SK-N-SH (cell line): Measurements from ENCODE around the gene PRG3. TPM values are rescaled to one million over a fixed set of nuclear protein-coding genes. Genes with fewer than 3 reads are reported as not detected.

Experiments used
- CTCF ChIA-PET: fragments of 300-600, 350-600 bp; formaldehyde crosslinking; extraction: SDS; loops from one replicate; lab custom pipeline; 2021; lab: Yijun Ruan, JAX
- POLR2A ChIA-PET: fragments of 350-600 bp; sonication (Branson Sonifier 250); formaldehyde crosslinking; extraction: SDS; loops from one replicate; lab custom pipeline; 2020; ENCODE audit warnings: antibody characterized with exemption, inconsistent platforms; lab: Yijun Ruan, JAX
- DNase-seq: peaks from one replicate; pipeline ENCODE4 v3.0.0; 2012
- H2AFZ ChIP-seq: fragments of 200-600 bp; sonication (generic); 2 replicates; pipeline ENCODE4 v1.8.1; 2016; ENCODE audit warnings: antibody characterized with exemption, mild to moderate bottlenecking, low read depth
- H3F3A ChIP-seq: fragments of 200-600 bp; sonication (generic); replicated peaks from 2 replicates; pipeline ENCODE3; 2016; ENCODE audit warnings: antibody characterized with exemption, mild to moderate bottlenecking; ENCODE audit not compliant: insufficient read depth
- H3K27ac ChIP-seq, 2 experiments: fragments of 200-500 bp in 1 of 2; fragments of 200-600 bp in 1 of 2; sonication (Bioruptor generic) in 1 of 2; sonication (generic), shearing (Covaris generic) in 1 of 2; 2 replicates each; pipeline versions ENCODE4 v1.5.1 to v1.6.1; 2014 to 2016; ENCODE audit warnings: low read depth in 2 of 2, inconsistent platforms in 1 of 2, low read length in 1 of 2, mild to moderate bottlenecking in 1 of 2, mixed read lengths in 1 of 2
- H3K27me3 ChIP-seq: fragments of 200-600 bp; sonication (generic), shearing (Covaris generic); 2 replicates; pipeline ENCODE4 v1.6.1; 2016; ENCODE audit warnings: mixed run types; ENCODE audit not compliant: insufficient read depth
- H3K36me3 ChIP-seq, 2 experiments: fragments of 200-500 bp in 1 of 2; fragments of 200-600 bp in 1 of 2; sonication (Bioruptor generic) in 1 of 2; sonication (generic) in 1 of 2; replicated peaks in 1 of 2; 2 replicates each; pipeline versions ENCODE3 to v1.5.1; 2014 to 2016; ENCODE audit warnings: low read length in 1 of 2, mild to moderate bottlenecking in 1 of 2; ENCODE audit not compliant: insufficient read depth in 2 of 2, control insufficient read depth in 1 of 2
- H3K4me1 ChIP-seq, 2 experiments: fragments of 200-500 bp in 1 of 2; fragments of 200-600 bp in 1 of 2; sonication (Bioruptor generic) in 1 of 2; sonication (generic), shearing (Covaris generic) in 1 of 2; 2 replicates each; pipeline versions ENCODE4 v1.5.1 to v1.6.1; 2014 to 2016; ENCODE audit warnings: low read depth in 1 of 2, low read length in 1 of 2, mixed run types in 1 of 2; ENCODE audit not compliant: insufficient read depth in 2 of 2, control insufficient read depth in 1 of 2
- H3K4me2 ChIP-seq: fragments of 200-600 bp; sonication (generic), shearing (Covaris generic); 2 replicates; pipeline ENCODE4 v1.6.1; 2017; ENCODE audit warnings: mixed run types
- H3K4me3 ChIP-seq, 2 experiments: fragments of 200-500 bp in 1 of 2; fragments of 200-600 bp in 1 of 2; sonication (Bioruptor generic) in 1 of 2; sonication (generic), shearing (Covaris generic) in 1 of 2; 2 replicates each; pipeline versions ENCODE4 v1.5.1 to v1.8.1; 2014 to 2016; ENCODE audit warnings: low read depth in 2 of 2, inconsistent platforms in 1 of 2, low read length in 1 of 2, mild to moderate bottlenecking in 1 of 2, mixed read lengths in 1 of 2, moderate library complexity in 1 of 2
- H3K79me2 ChIP-seq: fragments of 200-600 bp; sonication (generic); 2 replicates; pipeline ENCODE4 v1.8.1; 2017; ENCODE audit warnings: mild to moderate bottlenecking; ENCODE audit not compliant: insufficient read depth
- H3K9ac ChIP-seq: fragments of 200-600 bp; sonication (generic); 2 replicates; pipeline ENCODE4 v1.6.1; 2017; ENCODE audit warnings: mixed run types
- H3K9me2 ChIP-seq: fragments of 200-600 bp; sonication (generic); 2 replicates; pipeline ENCODE4 v1.6.1; 2017; ENCODE audit warnings: mixed run types
- H3K9me3 ChIP-seq: fragments of 200-600 bp; sonication (generic); 2 replicates; pipeline ENCODE4 v1.6.1; 2017; ENCODE audit warnings: mixed run types, mild to moderate bottlenecking, moderate library complexity
- H4K20me1 ChIP-seq: fragments of 200-600 bp; sonication (generic); 2 replicates; pipeline ENCODE4 v1.6.1; 2017; ENCODE audit warnings: mild to moderate bottlenecking, mixed run types; ENCODE audit not compliant: insufficient read depth
- CHD2 ChIP-seq: fragments of 150-350 bp; IDR thresholded peaks from 2 replicates; pipeline ENCODE4 v1.6.1; 2018; ENCODE audit warnings: low read length; ENCODE audit not compliant: partially characterized antibody
- ELF1 ChIP-seq: IDR thresholded peaks from 2 replicates; pipeline ENCODE4 v1.4.0; 2012
- EP300 ChIP-seq, 2 experiments: IDR thresholded peaks; 2 replicates each; pipeline versions ENCODE4 v1.4.0 to v1.6.1; 2012; ENCODE audit warnings: borderline replicate concordance in 1 of 2, low read depth in 1 of 2, low read length in 1 of 2
- EZH2phosphoT487 ChIP-seq: fragments of 200-600 bp; sonication (generic); IDR thresholded peaks from 2 replicates; pipeline ENCODE4 v1.6.1; 2017; ENCODE audit warnings: low read depth, mixed run types, mild to moderate bottlenecking, antibody characterized with exemption, moderate library complexity, borderline replicate concordance
- FOSL2 ChIP-seq: IDR thresholded peaks from 2 replicates; pipeline ENCODE4 v1.4.0; 2012; ENCODE audit warnings: low read depth, mild to moderate bottlenecking, moderate library complexity, borderline replicate concordance
- FOXJ3 ChIP-seq: sonication (generic); formaldehyde crosslinking; IDR thresholded peaks from 2 replicates; pipeline ENCODE4 v1.5.1; 2020; ENCODE audit warnings: mild to moderate bottlenecking, missing genetic modification reagents
- GABPA ChIP-seq: IDR thresholded peaks from 2 replicates; pipeline ENCODE4 v1.4.0; 2012; ENCODE audit warnings: low read depth, mild to moderate bottlenecking
- GATA2 ChIP-seq: sonication (generic); formaldehyde crosslinking; IDR thresholded peaks from 2 replicates; pipeline ENCODE4 v1.5.0; 2020; ENCODE audit warnings: mild to moderate bottlenecking, missing genetic modification reagents
- JUND ChIP-seq: IDR thresholded peaks from 2 replicates; pipeline ENCODE4 v1.4.0; 2012
- MEF2A ChIP-seq: IDR thresholded peaks from 2 replicates; pipeline ENCODE4 v1.4.0; 2012; ENCODE audit warnings: low read depth, borderline replicate concordance
- MXI1 ChIP-seq: IDR thresholded peaks from 2 replicates; pipeline ENCODE4 v1.6.1; 2012; ENCODE audit warnings: mild to moderate bottlenecking, low read depth, low read length, improper control_type of control experiment
- NFIC ChIP-seq: IDR thresholded peaks from 2 replicates; pipeline ENCODE4 v1.4.0; 2012; ENCODE audit warnings: borderline replicate concordance
- POLR2AphosphoS5 ChIP-seq: IDR thresholded peaks from 2 replicates; pipeline ENCODE4 v1.6.1; 2012; ENCODE audit warnings: low read depth, low read length
- RCOR1 ChIP-seq: fragments of 150-350 bp; IDR thresholded peaks from 2 replicates; pipeline ENCODE4 v1.6.1; 2017; ENCODE audit warnings: antibody characterized with exemption, low read length
- RFX5 ChIP-seq: IDR thresholded peaks from 2 replicates; pipeline ENCODE4 v1.6.1; 2012; ENCODE audit warnings: mild to moderate bottlenecking, improper control_type of control experiment, low read length
- RXRA ChIP-seq: IDR thresholded peaks from 2 replicates; pipeline ENCODE4 v1.4.0; 2012; ENCODE audit warnings: low read depth, mild to moderate bottlenecking, borderline replicate concordance
- SIN3A ChIP-seq: IDR thresholded peaks from 2 replicates; pipeline ENCODE4 v1.6.1; 2012; ENCODE audit warnings: low read depth, mild to moderate bottlenecking, low read length, moderate library complexity, borderline replicate concordance
- SMC3 ChIP-seq: IDR thresholded peaks from 2 replicates; pipeline ENCODE4 v1.6.1; 2012; ENCODE audit warnings: low read depth, low read length, improper control_type of control experiment
- TAF1 ChIP-seq: IDR thresholded peaks from 2 replicates; pipeline ENCODE4 v1.6.1; 2012; ENCODE audit warnings: low read depth, mild to moderate bottlenecking, low read length, moderate library complexity, borderline replicate concordance
- TCF12 ChIP-seq: IDR thresholded peaks from 2 replicates; pipeline ENCODE4 v1.4.0; 2012
- TEAD4 ChIP-seq: IDR thresholded peaks from 2 replicates; pipeline ENCODE4 v1.4.0; 2012; ENCODE audit warnings: mild to moderate bottlenecking, borderline replicate concordance; ENCODE audit not compliant: insufficient read depth
- YY1 ChIP-seq: IDR thresholded peaks from 2 replicates; pipeline ENCODE4 v1.4.0; 2012; ENCODE audit warnings: low read depth, mild to moderate bottlenecking
- WGBS: methylation state at CpG from one replicate; pipeline ENCODE4 v1.1.6; 2017; ENCODE audit warnings: low lambda C conversion rate; 5-methylcytosine and 5-hydroxymethylcytosine counted together
- polyA plus RNA-seq, 3 experiments: library from polyadenylated mRNA; depleted of rRNA; stranded (reverse); fragments of >200 nt; gene quantifications; 2 replicates each; pipeline ENCODE4 v1.2.3, GENCODE V29; 2012
- TF ChIP-seq, protein P1 (sequence below): IDR thresholded peaks from 2 replicates; pipeline ENCODE4 v1.4.0; 2012; ENCODE audit warnings: low read depth
- TF ChIP-seq, protein P2 (sequence below): IDR thresholded peaks from 2 replicates; pipeline ENCODE4 v1.4.0; 2012; ENCODE audit warnings: low read depth, borderline replicate concordance
- TF ChIP-seq, protein P3 (sequence below): IDR thresholded peaks from 2 replicates; pipeline ENCODE4 v1.4.0; 2012; ENCODE audit warnings: low read depth, borderline replicate concordance

Gene PRG3
- polyA plus RNA-seq, 1 of the 3 experiments (the other 2 are of a cell fraction): not detected

DNA sequence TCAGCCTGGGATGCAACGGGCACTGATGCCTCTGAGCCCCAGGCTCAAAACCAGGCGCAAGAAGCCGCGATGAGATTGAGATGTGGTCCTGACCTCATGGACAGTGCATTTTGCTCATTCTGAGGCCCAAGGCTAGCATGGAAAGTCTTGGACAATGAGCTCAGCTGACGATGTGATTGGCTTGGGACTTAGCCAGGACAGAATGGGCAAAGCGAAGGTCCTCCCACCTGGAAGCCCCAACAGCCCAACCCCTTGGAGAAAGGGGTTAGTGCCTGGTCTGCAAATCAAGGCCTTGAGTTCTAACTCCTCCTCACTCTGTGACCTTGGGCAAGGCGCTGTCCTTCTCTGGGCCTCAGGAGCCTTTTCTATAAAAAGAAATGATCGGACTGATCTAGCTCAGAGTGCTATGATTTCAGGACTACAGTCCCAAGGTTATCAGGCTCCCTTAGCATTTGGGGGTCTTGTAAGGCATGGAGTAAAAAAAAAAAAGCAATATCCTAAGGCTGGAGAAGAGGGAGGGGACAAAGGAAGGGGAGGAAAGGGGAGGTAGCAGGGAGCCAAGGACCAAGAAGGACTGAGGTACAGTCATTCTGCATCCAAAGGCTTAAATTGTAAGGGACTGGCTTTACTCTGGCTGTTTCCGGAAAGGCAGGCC, 43.3 kb upstream of the PRG3 start (continued):
- TF ChIP-seq SIN3A (no peak), EZH2phosphoT487 (no peak), FOSL2 (no peak), MXI1 (no peak), RCOR1 (no peak), SMC3 (no peak)
- TF ChIP-seq, protein P1, sequence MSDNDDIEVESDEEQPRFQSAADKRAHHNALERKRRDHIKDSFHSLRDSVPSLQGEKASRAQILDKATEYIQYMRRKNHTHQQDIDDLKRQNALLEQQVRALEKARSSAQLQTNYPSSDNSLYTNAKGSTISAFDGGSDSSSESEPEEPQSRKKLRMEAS: no peak

DNA sequence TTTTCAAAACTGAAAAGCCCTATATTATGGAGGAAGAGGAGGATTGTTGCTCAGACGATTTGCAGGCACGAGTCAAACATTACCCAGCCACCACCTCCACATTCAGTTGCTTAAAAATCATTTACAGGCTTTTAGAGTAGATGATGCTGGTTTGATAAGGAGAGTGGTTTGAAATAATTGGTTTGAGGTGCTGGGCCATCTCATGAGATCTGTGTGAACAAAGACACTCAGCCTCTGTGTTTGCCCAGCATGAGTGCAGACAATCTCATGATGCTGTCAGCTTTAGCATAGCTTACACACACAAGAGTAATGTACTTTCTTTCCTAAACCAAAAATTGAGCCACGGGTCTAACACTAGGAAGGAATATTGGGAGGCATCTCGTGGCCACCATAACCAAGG, 41.7 kb upstream of the PRG3 start:
- CTCF ChIA-PET: interaction anchor here (6.3 kb wide), 1 partner anchor 35 kb away, joined by 26 read pairs; no protein-coding TSS in a partner anchor
- Histone ChIP-seq H3K4me1 (peaks cover 21 to 23% of the 10 kb centered on the region in 2 experiments; a peak in 2 of 4 replicates), H4K20me1 (no peaks in the 10 kb centered on the region), H3K4me3 (no peak overlapping the region), H3K9me3 (no peaks in the 10 kb centered on the region), H3K9me2 (no peaks in the 10 kb centered on the region)
- POLR2A ChIA-PET: no interaction called here
- no peak for TF ChIP-seq RCOR1
- no peak for TF ChIP-seq JUND
- TF ChIP-seq NFIC: no peak
- no peak for TF ChIP-seq SIN3A
- TF ChIP-seq RXRA: no peak
- TF ChIP-seq FOSL2: no peak
- TF ChIP-seq RFX5: no peak
- TF ChIP-seq, all 33 proteins: peak for 0
- H3K9ac ChIP-seq: no peak overlapping the region
- no peaks in the 10 kb centered on the region for H3K36me3 ChIP-seq
- no peak overlapping the region for H3K4me2 ChIP-seq
- H3K79me2 ChIP-seq: no peaks in the 10 kb centered on the region
- H3F3A ChIP-seq: no peaks in the 10 kb centered on the region
- H3K27ac ChIP-seq: peak overlapping the region in 1 of 2 experiments; percentile 31; a peak in 2 of 4 replicates
- no peak overlapping the region for H2AFZ ChIP-seq
- no peak for DNase-seq
- H3K27me3 ChIP-seq: no peaks in the 10 kb centered on the region
- whole genome bisulfite sequencing: 22% methylated on average over 4 of the region's 4 CpGs

DNA sequence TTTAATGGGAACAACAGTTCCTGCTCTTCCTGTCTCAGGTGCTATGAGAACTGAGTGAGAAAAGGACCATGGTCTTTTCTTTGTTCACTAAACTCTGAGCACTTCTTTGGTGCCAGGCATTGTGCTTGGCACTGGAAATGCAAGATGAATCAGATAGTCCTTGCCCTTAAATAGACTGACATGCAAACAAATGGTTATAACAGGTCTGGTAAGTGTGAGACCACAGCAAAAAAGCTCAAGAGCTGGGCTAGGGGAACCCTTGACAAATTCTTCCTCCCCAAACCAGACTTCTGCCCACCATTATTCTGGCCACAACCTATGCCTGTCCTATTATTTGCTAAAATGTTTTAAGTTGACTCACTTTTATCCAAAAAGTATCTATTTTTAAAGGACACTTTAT, 40.9 kb upstream of the PRG3 start:
- H3K36me3 ChIP-seq: no peaks in the 10 kb centered on the region
- H3K79me2 ChIP-seq: no peaks in the 10 kb centered on the region
- no peak for DNase-seq
- H3K9me3 ChIP-seq: no peaks in the 10 kb centered on the region
- TF ChIP-seq, protein P2, sequence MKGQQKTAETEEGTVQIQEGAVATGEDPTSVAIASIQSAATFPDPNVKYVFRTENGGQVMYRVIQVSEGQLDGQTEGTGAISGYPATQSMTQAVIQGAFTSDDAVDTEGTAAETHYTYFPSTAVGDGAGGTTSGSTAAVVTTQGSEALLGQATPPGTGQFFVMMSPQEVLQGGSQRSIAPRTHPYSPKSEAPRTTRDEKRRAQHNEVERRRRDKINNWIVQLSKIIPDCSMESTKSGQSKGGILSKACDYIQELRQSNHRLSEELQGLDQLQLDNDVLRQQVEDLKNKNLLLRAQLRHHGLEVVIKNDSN: no peak
- TF ChIP-seq FOXJ3 (no peak), TAF1 (no peak), GABPA (no peak), TEAD4 (no peak), CHD2 (no peak), MXI1 (no peak), YY1 (no peak), EP300 (IDR thresholded peaks at IDR 0.05; ENCODE audit: borderline replicate concordance in 1 of 2, low read depth in 1 of 2, low read length in 1 of 2) (no peak), TCF12 (no peak), FOSL2 (no peak), MEF2A (no peak), GATA2 (CRISPR knock-in tag) (no peak), POLR2AphosphoS5 (no peak), ELF1 (no peak), SMC3 (no peak), JUND (no peak)
- TF ChIP-seq, protein P3, sequence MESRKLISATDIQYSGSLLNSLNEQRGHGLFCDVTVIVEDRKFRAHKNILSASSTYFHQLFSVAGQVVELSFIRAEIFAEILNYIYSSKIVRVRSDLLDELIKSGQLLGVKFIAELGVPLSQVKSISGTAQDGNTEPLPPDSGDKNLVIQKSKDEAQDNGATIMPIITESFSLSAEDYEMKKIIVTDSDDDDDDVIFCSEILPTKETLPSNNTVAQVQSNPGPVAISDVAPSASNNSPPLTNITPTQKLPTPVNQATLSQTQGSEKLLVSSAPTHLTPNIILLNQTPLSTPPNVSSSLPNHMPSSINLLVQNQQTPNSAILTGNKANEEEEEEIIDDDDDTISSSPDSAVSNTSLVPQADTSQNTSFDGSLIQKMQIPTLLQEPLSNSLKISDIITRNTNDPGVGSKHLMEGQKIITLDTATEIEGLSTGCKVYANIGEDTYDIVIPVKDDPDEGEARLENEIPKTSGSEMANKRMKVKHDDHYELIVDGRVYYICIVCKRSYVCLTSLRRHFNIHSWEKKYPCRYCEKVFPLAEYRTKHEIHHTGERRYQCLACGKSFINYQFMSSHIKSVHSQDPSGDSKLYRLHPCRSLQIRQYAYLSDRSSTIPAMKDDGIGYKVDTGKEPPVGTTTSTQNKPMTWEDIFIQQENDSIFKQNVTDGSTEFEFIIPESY: no peak
- no peaks in the 10 kb centered on the region for H4K20me1 ChIP-seq
- H3K9ac ChIP-seq: no peak overlapping the region
- no peaks in the 10 kb centered on the region for H3K9me2 ChIP-seq
- POLR2A ChIA-PET: no interaction called here
- H3K4me2 ChIP-seq: no peak overlapping the region
- H2AFZ ChIP-seq: no peak overlapping the region
- H3K4me1 ChIP-seq: peaks cover 15 to 23% of the 10 kb centered on the region in 2 experiments; a peak in 2 of 4 replicates
- no peak overlapping the region for H3K27ac ChIP-seq
- no peaks in the 10 kb centered on the region for H3K27me3 ChIP-seq
- CTCF ChIA-PET: interaction anchor here (6.3 kb wide), 1 partner anchor 36 kb away, joined by 26 read pairs; no protein-coding TSS in a partner anchor
- H3K4me3 ChIP-seq: no peak overlapping the region
- H3F3A ChIP-seq: no peaks in the 10 kb centered on the region
